Uterus (tissue), 2 donors: ENCODE measurements around the gene HECTD2.

Source experiments
- CTCF ChIP-seq, 4 experiments: fragments of 200-600 bp in 2 of 4; fragments of 450-650 bp in 2 of 4; sonication (generic) in 2 of 4; IDR thresholded peaks; one replicate each; pipeline ENCODE4 v1.5.1; 2016 to 2019; ENCODE audit warnings: antibody characterized with exemption in 4 of 4, mild to moderate bottlenecking in 2 of 4, moderate library complexity in 1 of 4
- POLR2A ChIP-seq, 2 donors: fragments of 450-650 bp; IDR thresholded peaks; one replicate each; pipeline ENCODE4 v1.6.1; 2016; ENCODE audit warnings: antibody characterized with exemption in 2 of 2, mild to moderate bottlenecking in 1 of 2, moderate library complexity in 1 of 2

- no peak for TF ChIP-seq CTCF (IDR thresholded peaks at IDR 0.05)
- no peak for TF ChIP-seq POLR2A (IDR thresholded peaks at IDR 0.05)
Observed at GRCh38 chr10:91521439-91521838, 111.3 kb downstream of the HECTD2 start.
